ENCODE measurements around the gene NME7.
"Not testable (repeated sequence)": the region's sequence is repeated elsewhere in the genome, so short reads cannot be mapped to it uniquely, and the experiment has no call there.

Gene NME7

DNA sequence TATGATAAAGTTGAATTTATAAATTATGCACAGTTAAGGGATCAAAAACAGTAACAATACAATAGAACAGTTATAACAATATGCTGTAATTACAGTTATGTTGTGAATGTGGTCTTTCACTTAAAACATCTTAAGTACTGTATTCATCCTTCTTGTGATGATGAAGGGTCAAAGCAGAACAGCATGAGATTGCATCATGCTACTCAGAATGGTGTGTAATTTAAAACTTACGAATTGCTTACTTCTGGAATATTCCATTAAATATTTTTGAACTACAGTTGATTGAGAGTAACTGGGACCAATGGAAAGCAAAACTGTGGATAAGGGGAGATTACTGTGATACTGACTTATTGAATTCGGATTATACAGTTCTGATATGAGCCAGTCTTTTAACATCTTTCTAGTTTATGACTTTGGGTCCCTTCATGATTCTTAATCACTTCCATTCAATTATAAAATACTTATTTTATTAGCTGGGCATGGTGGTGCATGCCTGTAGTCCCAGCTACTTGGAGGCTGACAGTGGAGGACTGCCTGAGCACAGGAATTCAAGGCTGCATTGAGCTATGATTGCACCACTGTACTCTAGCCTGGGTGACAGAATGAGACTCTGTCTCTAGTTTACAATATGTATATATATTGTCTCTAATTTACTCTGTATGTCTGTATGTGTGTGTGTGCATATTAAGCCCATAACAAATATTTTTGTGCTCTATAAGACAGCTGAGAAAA lies 217.9 kb downstream of the NME7 start:
- no peak for DNase-seq

DNA sequence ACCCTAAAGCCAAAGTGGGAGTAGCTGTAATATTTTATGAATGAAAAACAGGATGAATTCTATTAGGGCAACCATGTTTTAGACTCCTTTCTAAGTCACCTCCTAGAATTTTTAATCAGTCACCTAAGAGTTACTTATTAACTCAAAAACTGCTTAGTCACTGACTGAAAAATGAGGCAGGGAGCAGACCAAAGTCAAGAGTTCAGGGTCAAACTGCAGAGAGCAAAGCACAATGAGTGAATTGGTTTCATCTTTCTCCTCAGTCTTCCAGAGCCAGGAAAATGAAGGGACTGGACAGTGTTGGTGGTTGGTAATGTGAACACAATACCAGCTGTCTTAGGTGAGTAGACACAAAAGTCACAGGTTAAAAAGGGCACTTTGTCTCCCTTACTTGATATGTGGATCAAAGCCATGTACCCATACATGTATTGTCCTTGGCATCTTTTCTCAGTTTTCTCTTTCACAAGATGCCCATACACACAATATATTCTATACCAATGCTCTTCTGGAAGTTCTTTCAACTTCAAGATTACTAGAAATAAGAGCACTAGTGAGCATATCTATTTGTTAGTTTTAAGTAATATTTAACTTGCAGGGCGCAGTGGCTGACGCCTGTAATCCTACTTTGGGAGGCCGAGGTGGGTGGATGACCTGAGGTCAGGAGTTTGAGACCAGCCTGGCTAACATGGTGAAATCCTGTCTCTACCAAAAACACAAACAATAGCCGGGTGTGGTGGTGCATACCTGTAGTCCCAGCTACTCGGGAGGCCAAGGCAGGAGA lies 218.9 kb downstream of the NME7 start:
- DNase-seq = no peak

DNA sequence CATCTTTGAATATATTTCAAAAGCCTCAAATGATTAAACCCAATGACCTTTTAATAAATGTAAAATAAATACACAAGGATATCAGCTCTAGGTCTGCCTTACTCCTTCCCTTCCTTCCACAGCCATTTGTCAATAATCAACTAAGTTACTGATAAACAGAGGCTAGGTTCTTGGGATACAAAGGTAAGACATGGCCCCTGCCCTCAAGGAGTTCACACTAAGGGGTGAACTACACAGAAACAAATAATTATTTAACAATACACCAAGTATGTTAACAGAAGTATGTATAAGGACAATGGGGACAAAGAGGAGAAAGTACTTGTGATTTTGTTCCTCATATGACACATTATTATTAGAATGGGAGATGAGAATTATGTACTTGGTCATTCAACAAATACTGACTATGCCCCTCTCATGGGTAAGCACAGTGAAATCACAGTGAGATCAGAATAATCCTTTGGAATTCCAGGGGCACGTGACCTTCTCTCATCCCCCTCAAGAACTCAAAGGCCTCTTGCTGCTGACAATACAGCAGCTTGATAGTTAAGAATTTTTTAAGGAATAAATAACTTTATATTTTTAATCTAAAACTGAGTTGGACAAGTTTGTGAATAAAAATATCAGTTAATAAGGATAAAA lies 220.9 kb downstream of the NME7 start:
- peak; percentile 23 for DNase-seq

DNA sequence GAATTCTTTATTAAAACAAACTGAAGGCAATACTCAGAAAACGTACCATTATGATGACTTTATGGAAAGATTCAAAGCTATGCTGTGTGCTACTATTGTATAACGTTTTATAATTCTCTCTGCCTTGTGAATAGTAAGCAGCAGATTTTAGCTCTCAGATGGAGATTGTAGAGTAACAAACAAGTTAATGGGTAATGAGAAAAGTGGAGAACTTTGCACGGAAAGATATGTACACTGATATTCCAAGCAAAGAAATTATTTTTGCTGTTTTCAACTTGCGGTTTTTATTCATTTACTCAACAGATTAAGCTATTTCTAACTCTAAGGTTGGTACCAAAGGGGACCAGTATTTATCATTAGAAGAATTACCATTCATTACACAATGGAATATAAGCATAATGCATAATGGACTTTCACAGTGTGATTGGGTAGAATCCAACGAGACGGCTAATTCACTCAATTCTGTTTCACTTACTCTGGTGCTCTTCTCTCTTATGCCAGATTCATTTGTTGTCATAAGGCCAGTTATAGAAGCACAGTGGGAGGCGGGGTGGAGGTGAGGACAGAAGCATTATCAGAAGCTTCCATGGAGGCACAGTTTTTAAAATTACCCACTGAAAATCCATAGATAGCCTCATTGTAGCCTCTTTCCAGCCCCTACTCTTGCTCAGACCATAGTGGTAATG lies 222.5 kb downstream of the NME7 start:
- DNase-seq = no peak

DNA sequence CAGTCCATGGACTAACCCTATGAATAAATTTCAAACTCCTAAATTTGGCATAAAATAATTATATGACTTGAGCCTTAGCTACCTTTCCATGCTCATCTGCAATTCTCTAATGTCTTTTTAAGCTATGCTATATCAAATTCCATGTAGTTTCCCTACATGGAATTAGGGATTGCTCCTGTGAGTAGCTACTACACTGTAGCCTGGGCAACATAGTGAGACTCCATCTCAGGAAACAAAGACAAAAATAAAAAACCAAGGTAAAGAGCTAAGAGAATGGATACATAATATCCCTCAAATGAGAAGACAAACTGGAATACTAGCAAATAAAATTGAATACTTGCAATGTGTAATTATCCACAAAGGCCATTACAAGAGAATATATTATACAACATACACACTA lies 223.6 kb downstream of the NME7 start:
- DNase-seq = no peak

DNA sequence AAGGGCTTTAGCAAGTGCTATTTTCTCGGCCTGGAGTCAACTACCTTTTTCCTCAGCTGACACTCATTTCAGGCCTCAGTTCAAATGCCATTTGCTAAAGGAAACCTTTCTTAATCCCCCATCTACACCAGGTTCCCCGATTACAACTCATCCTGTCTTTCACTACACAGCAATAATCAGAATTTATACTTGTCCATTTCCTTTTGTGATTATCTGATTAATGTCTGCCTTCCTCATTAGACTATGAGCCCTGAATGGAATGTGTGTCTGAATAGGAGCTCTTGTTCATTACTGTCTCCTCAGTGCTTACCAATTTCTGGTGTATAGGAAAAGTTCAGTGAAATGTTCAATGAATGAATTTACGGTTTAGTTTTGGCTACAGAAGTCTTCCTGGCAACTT lies 224.3 kb downstream of the NME7 start:
- no peak for DNase-seq

DNA sequence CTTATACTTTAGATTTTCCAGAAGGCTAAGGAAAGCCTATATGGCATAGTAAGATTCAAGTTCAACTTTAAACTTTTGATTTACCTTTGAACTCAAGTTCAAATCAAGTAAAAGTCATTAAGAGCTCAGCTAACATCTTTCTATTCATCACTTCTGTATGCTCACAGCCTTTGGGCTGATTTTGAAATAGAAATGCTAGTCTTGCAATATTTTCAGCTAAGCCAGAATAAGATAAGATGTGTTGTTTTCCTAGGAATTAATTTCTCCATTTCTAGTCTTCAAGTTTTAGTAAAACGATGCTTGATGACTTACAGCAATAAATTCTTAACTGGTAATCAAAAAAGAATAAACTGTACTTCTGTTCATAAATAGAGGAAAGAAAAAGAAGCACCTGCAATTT lies 225.5 kb downstream of the NME7 start:
- no peak for DNase-seq

DNA sequence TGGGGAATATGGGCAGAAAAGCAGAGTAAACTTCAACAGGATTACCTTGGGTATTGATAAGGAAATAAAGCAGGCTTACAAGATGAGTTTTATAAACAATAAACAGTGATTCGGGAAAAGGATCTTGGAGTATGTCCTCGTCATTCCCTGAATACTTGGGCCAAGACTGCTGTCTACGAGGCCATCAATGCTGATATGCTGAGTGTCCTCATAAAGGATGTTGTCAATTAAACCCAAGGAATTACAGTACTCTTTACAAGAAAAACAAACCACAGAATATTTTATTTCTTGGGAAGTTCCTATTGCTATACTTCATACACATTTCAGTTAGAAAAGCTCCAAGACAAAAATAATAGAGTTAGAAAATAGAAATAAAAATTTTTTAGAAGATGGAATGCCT lies 226.2 kb downstream of the NME7 start:
- no peak for DNase-seq

DNA sequence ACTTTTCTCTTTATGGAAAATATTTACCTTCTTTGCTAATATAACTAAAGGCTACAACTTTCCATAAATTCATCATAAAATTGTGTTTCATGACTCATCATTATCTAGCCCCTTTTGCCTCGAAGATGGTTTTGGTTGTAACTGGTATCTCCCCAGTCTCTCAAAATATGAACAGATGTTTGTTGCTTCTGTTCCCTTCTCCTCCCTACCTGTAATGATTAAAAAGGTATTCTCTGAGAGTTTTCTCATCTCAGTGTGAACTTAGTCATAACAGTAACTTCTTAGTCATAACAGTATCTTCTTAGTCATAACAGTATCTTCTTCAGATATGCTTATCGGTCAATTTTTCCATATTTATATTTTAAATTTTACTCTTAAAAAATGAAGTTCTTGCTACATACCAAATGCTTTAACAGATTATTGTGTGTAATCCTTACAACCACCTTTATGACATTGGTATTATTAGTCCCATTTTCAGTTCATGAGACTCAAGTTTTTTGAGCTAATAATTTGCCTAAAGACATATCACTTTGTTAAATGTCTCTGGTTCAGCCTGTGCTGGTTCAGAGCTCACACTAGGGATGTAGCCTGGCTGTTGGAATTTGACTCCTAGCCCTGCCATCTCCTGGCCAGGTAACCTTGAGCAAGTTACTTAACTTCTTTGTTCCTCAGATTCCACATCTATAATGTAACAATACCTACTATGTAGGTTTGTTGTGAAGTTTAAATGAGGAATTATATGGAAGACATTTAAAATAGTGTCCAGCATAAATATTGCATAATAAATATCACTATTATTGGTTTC lies 228.5 kb downstream of the NME7 start:
- DNase-seq = no peak

DNA sequence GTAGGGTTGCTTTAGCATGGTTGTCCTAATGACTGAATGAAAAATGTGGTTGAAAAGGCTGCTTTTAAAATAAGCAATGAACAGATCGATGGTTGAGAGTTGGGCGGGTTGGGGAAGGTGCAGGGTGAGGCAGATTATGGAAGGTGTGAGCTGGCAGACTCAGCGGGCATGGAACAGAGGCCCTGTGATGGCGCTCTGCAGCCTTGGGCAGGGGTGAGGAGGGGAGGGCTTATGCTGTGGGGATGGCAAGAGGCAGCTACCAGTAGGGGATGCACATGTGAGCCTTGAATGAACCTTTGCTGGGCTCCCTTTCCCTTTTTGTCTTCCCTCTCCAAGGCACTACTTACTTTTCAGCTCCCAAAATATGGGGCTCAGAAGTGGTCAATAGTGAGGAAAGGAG lies 230.2 kb downstream of the NME7 start:
- no peak for DNase-seq

DNA sequence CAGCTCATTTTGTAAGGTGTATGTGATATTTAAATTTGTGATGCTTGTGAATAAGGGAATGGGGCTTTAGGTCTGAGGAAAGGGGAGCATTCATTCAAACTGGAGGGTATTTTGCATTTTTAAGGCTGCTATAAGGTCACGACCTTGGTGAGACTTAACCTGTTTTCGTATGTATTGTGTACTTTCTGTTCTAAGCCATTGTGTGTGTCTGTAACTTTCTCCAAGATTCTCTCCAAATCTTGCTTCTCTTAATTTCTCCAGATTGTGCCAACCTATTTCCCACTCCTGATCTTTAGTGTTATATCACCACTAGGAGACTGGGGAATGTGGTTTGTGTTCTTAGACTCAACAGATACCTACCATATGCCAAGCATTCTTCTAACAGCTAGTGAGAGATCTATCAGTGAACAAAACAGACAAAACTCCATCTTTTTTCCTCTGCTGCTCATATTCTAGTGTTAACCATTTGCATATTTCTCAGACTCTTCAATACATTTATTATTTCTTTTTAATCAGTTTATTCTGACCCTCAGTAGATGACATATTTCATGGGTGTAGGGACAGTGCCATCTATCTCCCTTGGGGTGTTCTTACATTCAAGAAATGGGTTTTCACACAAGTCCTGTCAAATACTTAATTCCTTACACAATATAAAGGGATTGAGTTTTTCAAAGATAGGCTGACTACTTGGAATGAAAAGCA lies 233.6 kb downstream of the NME7 start:
- DNase-seq = no peak

DNA sequence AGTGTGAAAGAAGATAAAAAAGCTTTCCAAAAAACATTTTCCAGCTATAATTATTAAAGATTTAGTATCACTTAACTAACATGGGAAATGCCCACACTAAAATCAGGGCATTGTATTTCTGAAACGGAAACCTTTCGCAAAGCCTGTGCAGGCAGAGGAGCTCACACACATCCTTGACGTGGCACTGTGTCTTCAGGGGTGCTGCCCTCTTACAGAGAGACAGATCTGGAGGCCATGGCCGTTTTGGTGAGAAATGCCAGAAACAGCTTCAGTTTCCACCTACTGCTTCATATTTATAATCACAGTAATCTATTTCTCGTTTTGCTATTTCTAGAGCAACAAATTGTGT lies 234.4 kb downstream of the NME7 start:
- DNase-seq = no peak

DNA sequence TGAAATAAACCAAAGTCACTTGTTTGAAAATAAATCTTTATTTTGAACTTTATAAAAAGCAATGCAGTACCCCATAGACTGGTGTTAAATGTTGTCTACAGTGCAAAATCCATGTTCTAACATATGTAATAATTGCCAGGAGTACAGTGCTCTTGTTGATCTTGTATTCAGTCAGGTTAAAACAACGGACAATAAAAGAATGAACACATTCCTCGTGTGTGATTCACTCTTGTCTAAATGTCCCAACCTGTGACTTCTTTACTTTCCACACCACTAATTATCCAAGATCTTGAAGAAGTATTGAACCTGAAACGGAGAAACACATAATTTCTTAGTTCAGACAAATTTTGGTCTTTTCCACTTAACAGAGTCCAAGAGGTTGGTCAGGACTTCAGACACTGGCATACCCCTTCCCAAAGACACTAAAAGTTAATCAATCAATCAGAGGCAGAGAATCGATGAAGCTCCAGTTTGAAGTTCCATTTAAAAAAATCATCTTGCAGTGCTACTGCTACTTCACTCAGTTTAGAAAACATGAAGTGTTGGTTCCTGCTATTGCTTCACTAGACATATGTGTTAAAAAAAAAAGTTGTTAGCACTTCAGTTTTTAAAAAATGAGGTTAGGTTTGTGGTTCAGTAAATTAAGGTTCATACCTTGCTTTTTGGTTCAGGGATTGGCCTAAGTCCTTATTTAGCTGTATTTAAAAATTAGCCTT lies 234.9 kb downstream of the NME7 start:
- DNase-seq = no peak

DNA sequence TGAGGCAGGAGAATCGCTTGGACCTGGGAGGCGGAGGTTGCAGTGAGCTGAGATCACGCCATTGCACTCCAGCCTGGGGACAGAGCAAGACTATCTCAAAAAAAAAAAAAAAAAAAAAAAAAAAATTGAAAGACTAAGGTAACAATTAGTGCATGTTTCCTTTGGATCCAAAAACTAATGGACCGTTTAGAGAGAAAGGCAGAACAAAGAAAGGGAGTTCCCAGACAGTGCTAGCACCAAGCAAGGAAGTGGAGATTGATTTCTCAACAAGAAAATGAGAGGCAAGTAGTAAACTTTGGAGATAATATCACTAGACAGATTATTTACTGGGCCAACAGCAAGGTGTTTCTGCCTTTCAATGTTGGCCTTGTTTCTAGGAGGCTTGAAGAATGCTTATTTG lies 236.9 kb downstream of the NME7 start:
- DNase-seq = no peak

DNA sequence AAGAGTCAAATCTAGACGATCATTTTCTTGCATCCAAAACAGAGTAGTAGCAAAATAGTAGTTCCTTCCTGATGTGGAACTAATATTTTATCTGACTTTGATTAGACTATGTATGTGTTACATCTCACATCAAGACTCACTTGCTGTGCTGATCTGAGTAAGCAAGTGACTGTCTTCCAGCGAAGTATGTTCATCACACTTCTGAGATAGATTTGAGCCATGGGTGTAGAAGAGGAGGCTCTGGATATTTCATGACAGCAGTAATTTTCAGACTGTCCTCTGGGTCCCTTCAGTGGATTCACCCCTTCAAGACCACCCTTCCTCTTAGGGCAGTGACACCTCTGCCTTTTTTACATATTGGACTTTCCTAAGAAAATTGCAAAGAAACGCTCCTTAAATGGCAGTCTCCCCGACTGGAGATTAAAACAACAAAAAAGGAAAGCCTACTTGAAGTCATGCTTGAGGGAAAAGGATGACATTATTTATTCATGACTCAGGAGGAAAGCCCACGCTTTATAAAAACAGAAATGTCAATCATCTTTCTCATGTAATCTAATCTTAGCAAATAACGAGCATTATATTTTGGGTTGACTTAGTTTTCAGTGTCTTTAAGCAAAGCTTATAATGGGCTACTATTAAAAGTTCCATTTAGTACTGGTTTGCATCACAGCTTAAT lies 238.3 kb downstream of the NME7 start:
- DNase-seq = no peak

DNA sequence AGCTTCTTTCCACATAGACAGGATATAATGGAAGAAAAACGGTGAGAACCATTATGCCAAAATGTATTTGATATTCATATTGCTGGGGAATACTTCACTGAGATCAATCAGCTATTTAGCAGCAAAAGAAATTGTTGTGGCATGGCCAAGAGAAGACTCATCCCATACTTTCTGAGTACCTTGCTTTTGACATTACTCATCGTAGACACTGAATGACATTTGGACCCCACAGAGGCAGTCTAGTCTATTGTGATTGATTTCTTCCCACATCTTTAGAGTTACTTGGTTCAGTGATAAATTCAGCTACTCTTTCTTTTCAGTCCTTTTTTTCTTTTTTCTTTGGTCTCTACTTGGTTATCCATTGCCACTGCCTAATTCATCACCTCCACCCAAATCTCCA lies 239.0 kb downstream of the NME7 start:
- DNase-seq = no peak

DNA sequence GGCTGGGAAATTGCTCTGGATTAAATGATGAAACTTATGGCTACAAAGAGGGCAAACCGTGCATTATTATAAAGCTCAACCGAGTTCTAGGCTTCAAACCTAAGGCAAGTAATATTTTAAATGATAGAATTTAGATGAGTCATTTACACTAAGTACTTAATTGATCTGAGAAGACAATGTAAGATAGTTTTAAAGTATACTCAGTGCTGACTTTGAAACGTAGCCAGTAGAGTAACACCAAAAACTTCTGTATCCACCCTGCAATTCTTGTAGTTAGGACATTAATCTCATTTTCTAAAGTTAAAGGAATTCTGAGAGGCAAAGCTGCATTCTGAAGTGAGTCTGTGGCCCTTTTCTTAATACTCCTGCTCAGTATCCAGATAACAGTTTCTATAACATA lies 240.3 kb downstream of the NME7 start:
- no peak for DNase-seq

DNA sequence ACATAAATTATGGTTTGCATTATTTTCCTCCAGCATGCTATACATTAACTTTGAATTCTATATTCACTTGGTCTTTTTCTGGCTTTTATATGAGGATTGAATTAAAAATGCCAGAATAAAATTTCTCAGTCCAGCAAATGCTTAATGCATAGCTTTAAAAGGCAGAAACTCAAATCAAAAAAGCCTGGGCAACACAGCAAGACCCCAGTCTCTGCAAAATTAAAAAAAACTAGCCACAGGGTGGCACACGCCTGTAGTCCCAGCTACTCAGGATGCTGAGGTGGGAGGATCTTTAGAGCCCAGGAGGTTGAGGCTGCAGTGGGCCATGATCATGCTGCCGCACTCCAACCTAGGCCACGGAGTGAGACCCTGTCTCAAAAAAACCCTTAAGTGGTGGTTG lies 241.3 kb downstream of the NME7 start:
- DNase-seq = no peak

DNA sequence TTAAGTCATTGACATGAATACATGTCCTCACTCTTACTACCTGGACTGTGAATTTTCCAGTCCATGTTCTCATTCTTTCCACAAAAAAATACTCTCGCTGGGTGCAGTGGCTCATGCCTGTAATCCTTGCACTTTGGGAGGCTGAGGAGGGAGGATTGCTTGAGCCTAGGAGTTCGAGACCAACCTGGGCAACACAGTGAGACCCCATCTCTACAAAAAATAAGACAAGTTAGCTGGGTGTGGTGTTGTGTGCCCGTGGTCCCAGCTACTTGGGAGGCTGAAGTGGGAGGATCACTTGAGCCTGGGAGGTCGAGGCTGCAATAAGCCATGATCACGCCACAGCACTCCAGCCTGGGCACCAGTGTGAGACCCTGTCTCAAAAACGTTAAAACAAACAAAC lies 242.0 kb downstream of the NME7 start:
- not testable (repeated sequence) for DNase-seq

DNA sequence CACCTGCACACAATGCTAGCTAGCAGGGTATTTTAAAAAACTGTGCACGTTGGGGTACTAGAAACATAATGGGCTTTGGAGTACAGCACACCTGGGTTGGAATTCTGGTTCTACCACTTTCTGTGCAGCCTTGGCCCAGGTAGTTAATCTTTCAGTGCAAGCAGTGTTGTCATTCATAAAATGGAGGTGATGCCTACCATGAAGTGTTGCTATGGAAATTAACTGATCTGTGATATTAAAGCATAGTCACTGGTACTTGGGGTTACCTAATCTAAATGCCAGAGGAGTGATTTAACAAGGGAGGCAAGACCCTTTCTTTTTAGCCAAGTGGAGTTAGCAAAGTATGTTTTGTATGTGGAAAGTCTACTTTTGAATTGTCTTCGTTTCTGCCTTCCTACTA lies 243.1 kb downstream of the NME7 start:
- DNase-seq = no peak

DNA sequence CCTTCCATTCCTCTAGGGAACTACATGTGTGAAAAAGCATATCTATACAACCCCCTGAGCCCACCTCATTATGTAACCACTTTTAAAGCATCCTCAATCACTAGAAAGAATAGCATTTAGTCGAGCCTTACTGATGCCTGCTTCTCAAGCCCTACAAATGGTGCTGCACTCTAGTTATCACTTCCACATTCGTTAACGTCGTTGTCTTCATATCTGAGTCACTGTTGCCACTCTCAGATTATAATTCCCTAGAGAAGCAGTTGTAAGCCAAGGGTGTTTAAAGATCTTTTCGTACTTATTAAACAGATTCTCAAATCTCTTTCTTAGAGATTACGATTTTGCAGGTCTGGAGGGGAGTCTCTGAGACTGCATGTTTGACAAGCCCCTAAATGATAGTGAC lies 244.6 kb downstream of the NME7 start:
- no peak for DNase-seq

All from NCI-H82 (cell line).